SU-DHL-6 (cell line): Measurements from ENCODE around the gene ARHGAP29.

Source experiments
- H2AFZ ChIP-seq: fragments of 200-600 bp; sonication (generic); 2 replicates; pipeline ENCODE4 v1.6.1; 2014; ENCODE audit warnings: low read depth, mild to moderate bottlenecking, moderate library complexity, mixed read lengths, antibody characterized with exemption, low read length; ENCODE audit not compliant: severe bottlenecking
- H3F3A ChIP-seq: fragments of 200-600 bp; shearing (Covaris generic); 2 replicates; pipeline ENCODE4 v1.6.0; 2016; ENCODE audit warnings: antibody characterized with exemption, mild to moderate bottlenecking; ENCODE audit not compliant: insufficient read depth
- H3K27ac ChIP-seq: fragments of 200-600 bp; sonication (generic); 2 replicates; pipeline ENCODE4 v1.5.1; 2016; ENCODE audit warnings: low read depth, mild to moderate bottlenecking, low read length, moderate library complexity, mixed read lengths
- H3K27me3 ChIP-seq: fragments of 200-600 bp; sonication (generic), shearing (Covaris generic); 2 replicates; pipeline ENCODE4 v1.6.0; 2014; ENCODE audit warnings: mild to moderate bottlenecking, low read length
- H3K36me3 ChIP-seq: fragments of 200-600 bp; sonication (generic); 2 replicates; pipeline ENCODE4 v1.6.1; 2014; ENCODE audit warnings: mild to moderate bottlenecking, low read length, mixed read lengths
- H3K4me2 ChIP-seq: fragments of 300-600, 200-600 bp; shearing (Covaris generic), sonication (generic); 2 replicates; pipeline ENCODE4 v1.6.0; 2014; ENCODE audit warnings: low read length, low read depth, mild to moderate bottlenecking; ENCODE audit not compliant: poor library complexity, severe bottlenecking
- H3K4me3 ChIP-seq: fragments of 200-600 bp; sonication (generic); 2 replicates; pipeline ENCODE4 v1.5.1; 2014; ENCODE audit warnings: antibody characterized with exemption, low read length, mild to moderate bottlenecking, mixed read lengths; ENCODE audit not compliant: insufficient read depth, poor library complexity, severe bottlenecking
- H3K79me2 ChIP-seq: fragments of 200-600 bp; sonication (generic); 2 replicates; pipeline ENCODE4 v1.6.1; 2014; ENCODE audit warnings: mild to moderate bottlenecking, low read length, moderate library complexity; ENCODE audit not compliant: insufficient read depth
- H3K9ac ChIP-seq: fragments of 200-600 bp; sonication (generic); 2 replicates; pipeline ENCODE4 v1.7.0; 2014; ENCODE audit warnings: mild to moderate bottlenecking, low read length
- H3K9me2 ChIP-seq: fragments of 200-600 bp; sonication (generic); replicated peaks from 2 replicates; pipeline ENCODE4 v1.6.1; 2014; ENCODE audit warnings: low read length; ENCODE audit not compliant: insufficient read depth
- H3K9me3 ChIP-seq: fragments of 200-600 bp; sonication (generic); 2 replicates; pipeline ENCODE4 v1.6.1; 2014; ENCODE audit warnings: low read length, mixed read lengths; ENCODE audit not compliant: insufficient read depth
- H4K20me1 ChIP-seq: fragments of 200-600 bp; sonication (generic); 2 replicates; pipeline ENCODE4 v1.6.1; 2014; ENCODE audit warnings: low read depth, mild to moderate bottlenecking, antibody characterized with exemption, low read length, moderate library complexity, mixed read lengths
- CTCF ChIP-seq: fragments of 200-600 bp; sonication (generic); IDR thresholded peaks from one replicate; pipeline ENCODE4 v1.5.1; 2017; ENCODE audit warnings: antibody characterized with exemption, mild to moderate bottlenecking, low read length, moderate library complexity; ENCODE audit not compliant: insufficient read depth, poor library complexity, severe bottlenecking
- EZH2phosphoT487 ChIP-seq: fragments of 200-600 bp; sonication (generic), shearing (Covaris generic); conservative IDR thresholded peaks from 2 replicates; pipeline ENCODE4 v1.6.1; 2018; ENCODE audit warnings: mild to moderate bottlenecking, antibody characterized with exemption, low read length, moderate library complexity, mixed read lengths

ARHGAP29 gene

GRCh38 chr1:94130851-94131595, 106.4 kb downstream of the ARHGAP29 start:
- Histone ChIP-seq H4K20me1 (no peaks in the 10 kb centered on the region), H3K79me2 (no peaks in the 10 kb centered on the region), H3K4me3 (no peak overlapping the region), H3K4me2 (no peak overlapping the region), H3K27me3 (no peaks in the 10 kb centered on the region), H3K9me3 (no peaks in the 10 kb centered on the region), H3K27ac (no peak overlapping the region), H3K36me3 (no peaks in the 10 kb centered on the region), H3K9ac (no peak overlapping the region), H3K9me2 (no peaks in the 10 kb centered on the region), H2AFZ (no peak overlapping the region), H3F3A (no peaks in the 10 kb centered on the region)
- no peak for TF ChIP-seq CTCF
- TF ChIP-seq EZH2phosphoT487 = no peak

- no peaks in the 10 kb centered on the region for H3K9me3 ChIP-seq
- H3K9ac ChIP-seq = no peak overlapping the region
Observed at GRCh38 chr1:94126651-94127050, 110.7 kb downstream of the ARHGAP29 start.

GRCh38 chr1:94125551-94126514, 111.6 kb downstream of the ARHGAP29 start:
- Histone ChIP-seq H3K9ac (no peak overlapping the region), H3K79me2 (no peaks in the 10 kb centered on the region), H3K36me3 (no peaks in the 10 kb centered on the region), H3K4me2 (no peak overlapping the region), H3K27ac (no peak overlapping the region), H3K9me2 (no peaks in the 10 kb centered on the region), H2AFZ (no peak overlapping the region), H3K4me3 (no peak overlapping the region), H4K20me1 (no peaks in the 10 kb centered on the region), H3F3A (no peaks in the 10 kb centered on the region), H3K27me3 (no peaks in the 10 kb centered on the region), H3K9me3 (no peaks in the 10 kb centered on the region)
- no peak for TF ChIP-seq CTCF
- TF ChIP-seq EZH2phosphoT487 = no peak

More at GRCh38 chr1:94126651-94127050, 110.7 kb downstream of the ARHGAP29 start:
- Histone ChIP-seq H3K27me3 (no peaks in the 10 kb centered on the region), H4K20me1 (no peaks in the 10 kb centered on the region), H2AFZ (no peak overlapping the region), H3K79me2 (no peaks in the 10 kb centered on the region), H3K9me2 (no peaks in the 10 kb centered on the region), H3K27ac (no peak overlapping the region), H3K4me2 (no peak overlapping the region), H3F3A (no peaks in the 10 kb centered on the region), H3K4me3 (no peak overlapping the region), H3K36me3 (no peaks in the 10 kb centered on the region)
- TF ChIP-seq EZH2phosphoT487 = no peak
- no peak for TF ChIP-seq CTCF
